Karpas-422 (cell line): ENCODE results near the gene LPP. TPM values are rescaled to one million over a fixed set of nuclear protein-coding genes. Genes with fewer than 3 reads are reported as not detected.

Experiments used
- DNase-seq: peaks from one replicate; pipeline ENCODE4 v3.0.0-alpha.2; 2015
- H2AFZ ChIP-seq: fragments of 200-600 bp; sonication (generic); 2 replicates; pipeline ENCODE4 v1.6.1; 2014; ENCODE audit warnings: antibody characterized with exemption, low read length, mixed read lengths
- H3K27ac ChIP-seq: fragments of 200-600 bp; sonication (generic); 2 replicates; pipeline ENCODE4 v1.5.1; 2014; ENCODE audit warnings: mild to moderate bottlenecking, low read length, moderate library complexity
- H3K27me3 ChIP-seq: fragments of 200-600 bp; sonication (generic); 2 replicates; pipeline ENCODE4 v1.6.1; 2014; ENCODE audit warnings: low read length, mixed read lengths
- H3K36me3 ChIP-seq: fragments of 200-600 bp; sonication (generic); 2 replicates; pipeline ENCODE4 v1.6.1; 2014; ENCODE audit warnings: low read length, mixed read lengths; ENCODE audit not compliant: insufficient read depth
- H3K4me1 ChIP-seq: fragments of 200-600 bp; sonication (generic); 2 replicates; pipeline ENCODE4 v1.6.1; 2014; ENCODE audit warnings: mild to moderate bottlenecking, low read length, mixed read lengths
- H3K4me2 ChIP-seq: fragments of 200-600 bp; sonication (generic); 2 replicates; pipeline ENCODE4 v1.6.1; 2014; ENCODE audit warnings: low read length, low read depth, mild to moderate bottlenecking; ENCODE audit not compliant: poor library complexity, severe bottlenecking
- H3K4me3 ChIP-seq: fragments of 200-600 bp; sonication (generic); 2 replicates; pipeline ENCODE4 v1.5.1; 2014; ENCODE audit warnings: mild to moderate bottlenecking, antibody characterized with exemption, low read length, mixed read lengths
- H3K79me2 ChIP-seq: fragments of 200-600 bp; sonication (generic); 2 replicates; pipeline ENCODE4 v1.6.1; 2014; ENCODE audit warnings: mild to moderate bottlenecking, low read length, mixed read lengths
- H3K9ac ChIP-seq: fragments of 200-600 bp; sonication (generic); 2 replicates; pipeline ENCODE4 v1.6.0; 2014; ENCODE audit warnings: low read length
- H3K9me2 ChIP-seq: fragments of 200-600 bp; sonication (generic), shearing (Covaris generic); replicated peaks from 2 replicates; pipeline ENCODE4 v1.6.0; 2014; ENCODE audit warnings: mild to moderate bottlenecking, low read length, moderate library complexity; ENCODE audit not compliant: insufficient read depth
- H3K9me3 ChIP-seq: fragments of 300-700, 200-600 bp; sonication (generic); 2 replicates; pipeline ENCODE4 v1.6.1; 2014; ENCODE audit warnings: low read length, mixed read lengths
- H4K20me1 ChIP-seq: fragments of 200-600 bp; sonication (generic); 2 replicates; pipeline ENCODE4 v1.6.1; 2014; ENCODE audit warnings: mild to moderate bottlenecking, antibody characterized with exemption, low read length, low read depth; ENCODE audit not compliant: insufficient read depth
- total RNA-seq: library from RNA; depleted of rRNA; stranded (reverse); fragments of >200 nt; shearing (Covaris generic); gene quantifications from 2 replicates; pipeline ENCODE4 v1.2.3, GENCODE V29; 2014; ENCODE audit warnings: low replicate concordance

LPP gene
- total RNA-seq, 1 experiment from 2014 or later = 88.5 TPM

DNA sequence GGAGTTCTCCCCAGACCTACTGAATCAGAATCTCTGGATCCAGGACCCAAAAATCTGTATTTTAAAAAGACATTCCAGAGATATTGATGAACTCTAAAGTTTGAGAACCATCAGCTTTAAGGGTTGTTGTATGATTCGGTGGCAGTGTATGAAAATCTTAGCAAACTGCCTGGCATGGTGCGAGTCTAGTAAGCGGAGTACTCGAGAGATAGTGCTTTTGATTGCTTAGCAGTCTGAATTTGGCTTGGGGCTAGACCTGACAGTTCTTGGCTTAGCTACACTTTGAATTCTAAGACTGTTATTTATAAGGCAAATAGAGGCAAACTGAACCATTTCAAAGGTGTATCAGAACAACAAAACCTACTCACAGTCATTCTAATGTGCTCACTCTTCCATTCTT is 329.0 kb downstream of the LPP start:
- Histone ChIP-seq H3K4me3 (no peak overlapping the region), H2AFZ (no peak overlapping the region), H3K9me2 (no peaks in the 10 kb centered on the region), H3K36me3 (no peaks in the 10 kb centered on the region), H3K79me2 (no peaks in the 10 kb centered on the region), H3K4me1 (no peaks in the 10 kb centered on the region), H4K20me1 (no peaks in the 10 kb centered on the region), H3K27ac (no peak overlapping the region), H3K27me3 (no peaks in the 10 kb centered on the region), H3K9ac (no peak overlapping the region), H3K4me2 (no peak overlapping the region), H3K9me3 (no peaks in the 10 kb centered on the region)
- DNase-seq = no peak

- no peak overlapping the region for H3K27ac ChIP-seq
- no peaks in the 10 kb centered on the region for H3K9me3 ChIP-seq
- no peaks in the 10 kb centered on the region for H3K9me2 ChIP-seq
- no peak overlapping the region for H2AFZ ChIP-seq
- H4K20me1 ChIP-seq = no peaks in the 10 kb centered on the region
- H3K4me1 ChIP-seq = peaks cover 16% of the 10 kb centered on the region
- H3K4me3 ChIP-seq = no peak overlapping the region
- no peaks in the 10 kb centered on the region for H3K36me3 ChIP-seq
- no peak for DNase-seq
- H3K9ac ChIP-seq = no peak overlapping the region
- no peaks in the 10 kb centered on the region for H3K27me3 ChIP-seq
- no peak overlapping the region for H3K4me2 ChIP-seq
- H3K79me2 ChIP-seq = no peaks in the 10 kb centered on the region
Observed at GRCh38 chr3:188486126-188486525, 332.2 kb downstream of the LPP start.

GRCh38 chr3:188486952-188487351 is 333.0 kb downstream of the LPP start:
- no peaks in the 10 kb centered on the region for H3K36me3 ChIP-seq
- H3K79me2 ChIP-seq = no peaks in the 10 kb centered on the region
- H3K4me1 ChIP-seq = peaks cover 16% of the 10 kb centered on the region
- no peak overlapping the region for H3K9ac ChIP-seq
- no peak overlapping the region for H3K27ac ChIP-seq
- H4K20me1 ChIP-seq = no peaks in the 10 kb centered on the region
- H3K4me3 ChIP-seq = no peak overlapping the region
- H3K9me2 ChIP-seq = no peaks in the 10 kb centered on the region
- no peak overlapping the region for H3K4me2 ChIP-seq
- no peaks in the 10 kb centered on the region for H3K27me3 ChIP-seq
- no peaks in the 10 kb centered on the region for H3K9me3 ChIP-seq
- no peak for DNase-seq
- H2AFZ ChIP-seq = no peak overlapping the region

DNA sequence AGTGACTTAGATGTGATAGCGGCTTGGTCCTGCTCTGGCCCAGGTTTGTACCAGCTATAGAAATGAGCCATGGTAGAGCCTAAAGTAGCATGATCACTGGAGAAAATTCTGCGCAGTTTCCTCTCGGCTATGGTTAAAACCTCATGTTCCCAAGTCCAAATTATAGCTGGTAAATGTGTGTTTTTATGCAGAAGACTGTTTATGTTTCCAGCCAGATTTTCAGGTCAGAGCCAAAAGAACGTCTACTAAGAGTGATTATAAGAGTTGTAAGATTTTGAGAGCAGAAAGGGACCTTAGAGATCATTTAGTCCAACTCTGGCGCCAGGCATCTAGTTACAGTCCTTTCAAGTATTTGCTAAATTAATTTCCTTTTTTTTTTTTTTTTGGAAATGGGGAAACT is 333.7 kb downstream of the LPP start:
- no peak for DNase-seq
- Histone ChIP-seq H3K4me2 (no peak overlapping the region), H4K20me1 (no peaks in the 10 kb centered on the region), H3K36me3 (no peaks in the 10 kb centered on the region), H3K4me3 (no peak overlapping the region), H3K27ac (no peak overlapping the region), H3K9me3 (no peaks in the 10 kb centered on the region), H3K9ac (no peak overlapping the region), H3K9me2 (no peaks in the 10 kb centered on the region), H3K4me1 (peaks cover 16% of the 10 kb centered on the region), H3K79me2 (no peaks in the 10 kb centered on the region), H2AFZ (no peak overlapping the region), H3K27me3 (no peaks in the 10 kb centered on the region)

GRCh38 chr3:188488801-188489200 is 334.8 kb downstream of the LPP start:
- Histone ChIP-seq H4K20me1 (no peaks in the 10 kb centered on the region), H3K9me2 (no peaks in the 10 kb centered on the region), H3K4me1 (peaks cover 16% of the 10 kb centered on the region), H3K4me3 (no peak overlapping the region), H3K27ac (peak overlapping the region; percentile 67), H3K9me3 (no peaks in the 10 kb centered on the region), H3K27me3 (no peaks in the 10 kb centered on the region), H2AFZ (no peak overlapping the region), H3K9ac (no peak overlapping the region), H3K79me2 (no peaks in the 10 kb centered on the region), H3K36me3 (no peaks in the 10 kb centered on the region), H3K4me2 (no peak overlapping the region)
- DNase-seq = no peak

DNA sequence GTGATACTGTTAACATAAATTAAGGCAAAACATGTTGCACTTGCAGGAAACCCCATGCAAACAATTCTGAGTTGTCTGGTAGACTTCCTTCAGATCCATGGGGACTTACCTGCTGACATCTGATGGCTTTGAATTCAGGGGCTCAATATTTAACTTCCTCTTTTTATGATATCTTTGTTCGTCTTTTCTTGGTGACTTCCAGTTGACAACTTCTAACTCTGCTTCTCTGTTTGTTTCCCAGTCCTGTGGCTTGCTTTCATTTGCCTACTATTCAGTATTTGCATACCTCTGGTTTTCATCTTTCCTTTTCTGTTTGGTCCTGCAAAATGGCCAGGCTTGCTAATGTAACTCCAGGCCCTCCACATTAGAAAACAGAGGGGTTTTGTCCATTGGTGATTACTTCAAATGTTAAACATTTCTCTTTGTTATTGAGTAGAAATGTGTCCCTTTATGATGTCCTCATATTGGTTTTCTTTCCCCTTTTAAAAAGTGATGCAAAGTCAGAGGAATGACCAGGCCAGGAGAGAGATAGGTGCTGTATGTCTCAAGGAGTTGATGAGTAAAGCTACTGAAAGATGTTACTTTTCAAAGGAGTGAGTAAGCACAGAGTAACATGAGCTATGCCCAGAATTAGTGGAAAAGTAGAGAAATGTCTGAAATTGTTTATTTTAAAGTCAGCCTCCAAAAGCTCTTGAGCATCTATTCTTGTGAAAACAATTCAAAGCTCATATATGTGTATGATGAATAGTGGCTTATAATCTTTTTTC is 335.9 kb downstream of the LPP start:
- H3K4me2 ChIP-seq = peak overlapping the region; percentile 39

GRCh38 chr3:188490416-188490815 is 336.5 kb downstream of the LPP start:
- H3K9ac ChIP-seq = no peak overlapping the region
- H4K20me1 ChIP-seq = no peaks in the 10 kb centered on the region
- H3K36me3 ChIP-seq = no peaks in the 10 kb centered on the region
- H3K9me3 ChIP-seq = no peaks in the 10 kb centered on the region
- H3K9me2 ChIP-seq = no peaks in the 10 kb centered on the region
- H3K4me3 ChIP-seq = no peak overlapping the region
- no peak overlapping the region for H2AFZ ChIP-seq
- no peak for DNase-seq
- no peaks in the 10 kb centered on the region for H3K27me3 ChIP-seq
- H3K27ac ChIP-seq = no peak overlapping the region; the same call in 1 of the 2 replicates
- H3K4me2 ChIP-seq = peak overlapping the region; percentile 39
- no peaks in the 10 kb centered on the region for H3K79me2 ChIP-seq
- peaks cover 16% of the 10 kb centered on the region for H3K4me1 ChIP-seq

More for the DNA sequence above, 335.9 kb downstream of the LPP start:
- Histone ChIP-seq H3K4me3 (peak overlapping the region; percentile 17; the same call in 1 of the 2 replicates), H3K79me2 (no peaks in the 10 kb centered on the region), H2AFZ (0 out of 2 replicates have a peak overlapping the region, but pooled peaks have one; percentile 25), H3K36me3 (no peaks in the 10 kb centered on the region), H3K9me3 (no peaks in the 10 kb centered on the region), H3K27ac (peak overlapping the region; percentile 67), H4K20me1 (no peaks in the 10 kb centered on the region), H3K27me3 (no peaks in the 10 kb centered on the region), H3K9me2 (no peaks in the 10 kb centered on the region), H3K9ac (no peak overlapping the region), H3K4me1 (peaks cover 16% of the 10 kb centered on the region)
- DNase-seq = peak; percentile 78

GRCh38 chr3:188491276-188491687 is 337.3 kb downstream of the LPP start:
- H3K79me2 ChIP-seq = no peaks in the 10 kb centered on the region
- H3K9me2 ChIP-seq = no peaks in the 10 kb centered on the region
- H3K4me1 ChIP-seq = peaks cover 16% of the 10 kb centered on the region
- H3K9me3 ChIP-seq = no peaks in the 10 kb centered on the region
- no peak overlapping the region for H3K4me2 ChIP-seq
- no peak for DNase-seq
- H3K27ac ChIP-seq = no peak overlapping the region
- no peaks in the 10 kb centered on the region for H4K20me1 ChIP-seq
- no peaks in the 10 kb centered on the region for H3K27me3 ChIP-seq
- no peak overlapping the region for H3K4me3 ChIP-seq
- no peak overlapping the region for H2AFZ ChIP-seq
- H3K36me3 ChIP-seq = no peaks in the 10 kb centered on the region
- no peak overlapping the region for H3K9ac ChIP-seq
